Upper lobe of left lung (tissue), 4 donors: Measurements from ENCODE around the gene ACOT13.
"Not testable (repeated sequence)": the region's sequence is repeated elsewhere in the genome, so short reads cannot be mapped to it uniquely, and the experiment has no call there.

Experiments
- CTCF ChIP-seq, 6 experiments: fragments of 450-650 bp in 4 of 6; fragments of 200-600 bp in 2 of 6; sonication (generic) in 2 of 6; IDR thresholded peaks; one replicate each; pipeline ENCODE4 v1.5.1; 2016 to 2019; ENCODE audit warnings: antibody characterized with exemption in 6 of 6
- POLR2A ChIP-seq, 4 donors: fragments of 450-650 bp; IDR thresholded peaks; one replicate each; pipeline ENCODE4 v1.5.1; 2016 to 2017; ENCODE audit warnings: antibody characterized with exemption in 4 of 4, mild to moderate bottlenecking in 2 of 4
- POLR2AphosphoS5 ChIP-seq, 2 donors: sonication (generic); formaldehyde crosslinking; IDR thresholded peaks; one replicate each; pipeline ENCODE4 v1.5.1; 2017; ENCODE audit warnings: antibody characterized with exemption in 2 of 2

- TF ChIP-seq CTCF, POLR2A, POLR2AphosphoS5 (IDR thresholded peaks at IDR 0.05): not testable (repeated sequence)
Observed at GRCh38 chr6:24670492-24670891, 3.6 kb downstream of the ACOT13 start.
